ENCODE measurements around the gene IL1RL1.

- TF ChIP-seq EZH2phosphoT487 (IDR thresholded peaks at IDR 0.05; ENCODE audit: low read depth, severe bottlenecking, unreplicated experiment) (no peak), CTCF (IDR thresholded peaks at IDR 0.05; ENCODE audit: poor library complexity) (no peak), EZH2 (IDR thresholded peaks at IDR 0.05; ENCODE audit: borderline replicate concordance) (no peak)
Observed at GRCh38 chr2:102276549-102277201, 34.7 kb upstream of the IL1RL1 start.
